SU-DHL-6 (cell line): ENCODE measurements around the gene C8G.

Experiments
- CTCF ChIP-seq: fragments of 200-600 bp; sonication (generic); IDR thresholded peaks from one replicate; pipeline ENCODE4 v1.5.1; 2017; ENCODE audit warnings: antibody characterized with exemption, mild to moderate bottlenecking, low read length, moderate library complexity; ENCODE audit not compliant: insufficient read depth, poor library complexity, severe bottlenecking
- EZH2phosphoT487 ChIP-seq: fragments of 200-600 bp; sonication (generic), shearing (Covaris generic); conservative IDR thresholded peaks from 2 replicates; pipeline ENCODE4 v1.6.1; 2018; ENCODE audit warnings: mild to moderate bottlenecking, antibody characterized with exemption, low read length, moderate library complexity, mixed read lengths

- TF ChIP-seq CTCF, result no peak
- no peak for TF ChIP-seq EZH2phosphoT487
Measured at GRCh38 chr9:136978865-136979544, 34.0 kb downstream of the C8G start.
